Mucosa of descending colon (tissue), 3 donors: Measurements from ENCODE around the gene BUD23. TPM values are rescaled to one million over a fixed set of nuclear protein-coding genes. Genes with fewer than 3 reads are reported as not detected.
"Not testable (repeated sequence)": the region's sequence is repeated elsewhere in the genome, so short reads cannot be mapped to it uniquely, and the experiment has no call there.

Experiments used
- ATAC-seq: fragments of 200-7000 bp; cut with Tn5 transposase; one replicate; pipeline ENCODE4 v1.9.1; 2020; ENCODE audit warnings: mild to moderate bottlenecking, moderate library complexity
- DNase-seq, 3 donors: peaks; one replicate each; pipeline ENCODE4 v3.0.0-alpha.2; 2020
- H3K36me3 ChIP-seq: fragments of 200-600 bp; one replicate; pipeline ENCODE4 v1.8.0; 2021; ENCODE audit warnings: low read depth, mild to moderate bottlenecking
- H3K4me1 ChIP-seq: fragments of 200-600 bp; one replicate; pipeline ENCODE4 v1.8.0; 2021; ENCODE audit warnings: low read depth, mild to moderate bottlenecking
- H3K4me3 ChIP-seq: fragments of 200-600 bp; one replicate; pipeline ENCODE4 v1.8.0; 2021; ENCODE audit warnings: mild to moderate bottlenecking
- H3K9me3 ChIP-seq: fragments of 200-600 bp; one replicate; pipeline ENCODE4 v1.8.0; 2021; ENCODE audit warnings: mild to moderate bottlenecking
- CTCF ChIP-seq: fragments of 200-600 bp; IDR thresholded peaks from one replicate; pipeline ENCODE4 v1.8.0; 2022; ENCODE audit warnings: antibody characterized with exemption, mild to moderate bottlenecking
- intact Hi-C, 2 donors: fragments of 100-400 bp; cut with DNase I in 1 of 2; cut with micrococcal nuclease in 1 of 2; formaldehyde crosslinking; loops; one replicate each; pipeline versions ENCODE4 v1.11.0 to v1.11.1; 2022; cut with DNase I, micrococcal nuclease
- total RNA-seq, 3 donors: library from RNA; stranded (reverse); fragmentation: NEBNext Ultra II Directional in 2 of 3; extraction: Animal tissue kit (Norgen Biotek cat#: 25700) in 2 of 3; gene quantifications; one replicate each; pipeline versions ENCODE4 v1.2.1 to v1.2.4, GENCODE V29; 2021 to 2023
- donor health status: DM: no; HTN: no; CAD: no; lungs with moderate emphysema.
- donor health status: DM: no; HTN: no; CAD: no.
- donor health status: DM: no; HTN: yes; CAD: no.

The BUD23 gene
- total RNA-seq, 3 donors from 2014 or later, result 38.4 to 61.2 (median 43.0) TPM

GRCh38 chr7:73649576-73649975 is 33.8 kb upstream of the BUD23 start:
- TF ChIP-seq CTCF, result no peak
- ATAC-seq (no peak), DNase-seq (no peak)
- intact Hi-C loops, result no loop called here
- Histone ChIP-seq H3K9me3 (no peaks in the 10 kb centered on the region), H3K36me3 (no peaks in the 10 kb centered on the region), H3K4me1 (peaks cover 9% of the 10 kb centered on the region), H3K4me3 (no peak overlapping the region)

- Histone ChIP-seq H3K9me3 (no peaks in the 10 kb centered on the region), H3K4me3 (no peak overlapping the region), H3K4me1 (peaks cover 9% of the 10 kb centered on the region), H3K36me3 (no peaks in the 10 kb centered on the region)
- ATAC-seq (no peak), DNase-seq (no peak)
- intact Hi-C loops, result no loop called here
- TF ChIP-seq CTCF, result no peak
Observed at GRCh38 chr7:73650524-73650923, 32.9 kb upstream of the BUD23 start.

GRCh38 chr7:73652541-73652949 is 30.9 kb upstream of the BUD23 start:
- Histone ChIP-seq H3K9me3 (no peaks in the 10 kb centered on the region), H3K36me3 (no peaks in the 10 kb centered on the region), H3K4me1 (peaks cover 9% of the 10 kb centered on the region), H3K4me3 (no peak overlapping the region)
- DNase-seq (peak in 1 of 3 donors; percentile 72), ATAC-seq (peak; percentile 68)
- TF ChIP-seq CTCF, result no peak
- intact Hi-C loops, result no loop called here

- H3K4me1 ChIP-seq, DNase-seq, H3K9me3 ChIP-seq, H3K4me3 ChIP-seq, ATAC-seq, H3K36me3 ChIP-seq, intact Hi-C loops: not testable (repeated sequence)
Observed at GRCh38 chr7:73655309-73655708, 28.1 kb upstream of the BUD23 start.

GRCh38 chr7:73659983-73660382 is 23.4 kb upstream of the BUD23 start:
- DNase-seq, result no peak
- Histone ChIP-seq H3K36me3 (no peaks in the 10 kb centered on the region), H3K4me3 (no peak overlapping the region), H3K4me1 (no peaks in the 10 kb centered on the region), H3K9me3 (no peaks in the 10 kb centered on the region)
- intact Hi-C loops, result no loop called here
- TF ChIP-seq CTCF, result no peak
- ATAC-seq, result no peak

- H3K4me3 ChIP-seq, intact Hi-C loops, H3K9me3 ChIP-seq, DNase-seq, H3K36me3 ChIP-seq, H3K4me1 ChIP-seq: not testable (repeated sequence)
- ATAC-seq, result peak; percentile 39
Observed at GRCh38 chr7:73660594-73660993, 22.8 kb upstream of the BUD23 start.

GRCh38 chr7:73663033-73663432 is 20.4 kb upstream of the BUD23 start:
- H3K4me1 ChIP-seq, result peaks cover 5% of the 10 kb centered on the region
- DNase-seq (no peak), ATAC-seq (no peak)
- intact Hi-C loops, result no loop called here
- no peaks in the 10 kb centered on the region for H3K9me3 ChIP-seq
- H3K36me3 ChIP-seq, result no peaks in the 10 kb centered on the region
- no peak for TF ChIP-seq CTCF
- H3K4me3 ChIP-seq, result no peak overlapping the region
